Ishikawa (cell line): ENCODE data around the gene HBE1.
"Not testable (repeated sequence)": the region's sequence is repeated elsewhere in the genome, so short reads cannot be mapped to it uniquely, and the experiment has no call there.

ENCODE experiments used
- CEBPB ChIP-seq: IDR thresholded peaks from 2 replicates; pipeline ENCODE4 v1.6.1; 2012
- CREB1 ChIP-seq: IDR thresholded peaks from 2 replicates; pipeline ENCODE4 v1.6.1; 2012; ENCODE audit warnings: low read depth
- EGR1 ChIP-seq: IDR thresholded peaks from 2 replicates; pipeline ENCODE4 v1.6.1; 2012
- EP300 ChIP-seq: IDR thresholded peaks from 2 replicates; pipeline ENCODE4 v1.6.1; 2012; ENCODE audit warnings: borderline replicate concordance
- FOXM1 ChIP-seq: IDR thresholded peaks from 2 replicates; pipeline ENCODE4 v1.6.1; 2012; ENCODE audit warnings: low read depth, borderline replicate concordance
- MAX ChIP-seq: IDR thresholded peaks from 2 replicates; pipeline ENCODE4 v1.6.1; 2012
- NFIC ChIP-seq: IDR thresholded peaks from 2 replicates; pipeline ENCODE4 v1.6.1; 2012
- RAD21 ChIP-seq: IDR thresholded peaks from 2 replicates; pipeline ENCODE4 v1.6.1; 2012; ENCODE audit warnings: low read depth
- REST ChIP-seq: IDR thresholded peaks from 2 replicates; pipeline ENCODE4 v1.6.1; 2012; ENCODE audit warnings: low read depth, mild to moderate bottlenecking
- TAF1 ChIP-seq: IDR thresholded peaks from 2 replicates; pipeline ENCODE4 v1.6.1; 2012; ENCODE audit warnings: low read depth, mild to moderate bottlenecking
- TCF12 ChIP-seq: IDR thresholded peaks from 2 replicates; pipeline ENCODE4 v1.6.1; 2012; ENCODE audit warnings: low read depth
- TEAD4 ChIP-seq: IDR thresholded peaks from 2 replicates; pipeline ENCODE4 v1.6.1; 2012
- USF1 ChIP-seq: IDR thresholded peaks from 2 replicates; pipeline ENCODE4 v1.6.1; 2012
- YY1 ChIP-seq: IDR thresholded peaks from 2 replicates; pipeline ENCODE4 v1.6.1; 2012; ENCODE audit warnings: low read depth
- ZBTB7A ChIP-seq: IDR thresholded peaks from 2 replicates; pipeline ENCODE4 v1.6.1; 2012; ENCODE audit warnings: low read depth

Gene HBE1

GRCh38 chr11:5250543-5251204 lies 19.1 kb downstream of the HBE1 start:
- TF ChIP-seq MAX: no peak
- no peak for TF ChIP-seq TCF12
- TF ChIP-seq TEAD4: no peak
- TF ChIP-seq USF1: no peak

GRCh38 chr11:5249807-5250396 lies 19.8 kb downstream of the HBE1 start, which contains the start of gene HBG1:
Gene HBG1 (minus strand): TSS chr11:5249857. CDS start chr11:5249804, 53 bp downstream.
- TF ChIP-seq FOXM1, EP300, TEAD4: not testable (repeated sequence)

- no peak for TF ChIP-seq EGR1
- no peak for TF ChIP-seq REST
- TF ChIP-seq FOXM1: no peak
- no peak for TF ChIP-seq EP300
- no peak for TF ChIP-seq YY1
- no peak for TF ChIP-seq CEBPB
- no peak for TF ChIP-seq CREB1
- TF ChIP-seq ZBTB7A: no peak
- no peak for TF ChIP-seq TEAD4
- TF ChIP-seq TCF12: no peak
Observed at GRCh38 chr11:5247472-5248192, 22.1 kb downstream of the HBE1 start.

- no peak for TF ChIP-seq YY1
- no peak for TF ChIP-seq CREB1
- TF ChIP-seq NFIC: no peak
- TF ChIP-seq EP300: no peak
- no peak for TF ChIP-seq TCF12
- no peak for TF ChIP-seq FOXM1
- TF ChIP-seq REST: no peak
- no peak for TF ChIP-seq RAD21
- no peak for TF ChIP-seq USF1
- TF ChIP-seq TEAD4: no peak
- TF ChIP-seq MAX: no peak
Observed at GRCh38 chr11:5246772-5247471, 22.8 kb downstream of the HBE1 start.

- TF ChIP-seq FOXM1: no peak
- TF ChIP-seq NFIC: no peak
- no peak for TF ChIP-seq CEBPB
- no peak for TF ChIP-seq YY1
- no peak for TF ChIP-seq ZBTB7A
- TF ChIP-seq EP300: no peak
- TF ChIP-seq TCF12: no peak
- no peak for TF ChIP-seq RAD21
- no peak for TF ChIP-seq CREB1
- TF ChIP-seq TEAD4: no peak
- no peak for TF ChIP-seq TAF1
- TF ChIP-seq EGR1: no peak
- TF ChIP-seq USF1: no peak
- TF ChIP-seq REST: no peak
- no peak for TF ChIP-seq MAX
Observed at GRCh38 chr11:5245155-5245554, 24.6 kb downstream of the HBE1 start.
